ENCODE results near the gene LDB3.

- TF ChIP-seq, protein P1, sequence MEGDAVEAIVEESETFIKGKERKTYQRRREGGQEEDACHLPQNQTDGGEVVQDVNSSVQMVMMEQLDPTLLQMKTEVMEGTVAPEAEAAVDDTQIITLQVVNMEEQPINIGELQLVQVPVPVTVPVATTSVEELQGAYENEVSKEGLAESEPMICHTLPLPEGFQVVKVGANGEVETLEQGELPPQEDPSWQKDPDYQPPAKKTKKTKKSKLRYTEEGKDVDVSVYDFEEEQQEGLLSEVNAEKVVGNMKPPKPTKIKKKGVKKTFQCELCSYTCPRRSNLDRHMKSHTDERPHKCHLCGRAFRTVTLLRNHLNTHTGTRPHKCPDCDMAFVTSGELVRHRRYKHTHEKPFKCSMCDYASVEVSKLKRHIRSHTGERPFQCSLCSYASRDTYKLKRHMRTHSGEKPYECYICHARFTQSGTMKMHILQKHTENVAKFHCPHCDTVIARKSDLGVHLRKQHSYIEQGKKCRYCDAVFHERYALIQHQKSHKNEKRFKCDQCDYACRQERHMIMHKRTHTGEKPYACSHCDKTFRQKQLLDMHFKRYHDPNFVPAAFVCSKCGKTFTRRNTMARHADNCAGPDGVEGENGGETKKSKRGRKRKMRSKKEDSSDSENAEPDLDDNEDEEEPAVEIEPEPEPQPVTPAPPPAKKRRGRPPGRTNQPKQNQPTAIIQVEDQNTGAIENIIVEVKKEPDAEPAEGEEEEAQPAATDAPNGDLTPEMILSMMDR (IDR thresholded peaks at IDR 0.05 in 8 of 11, conservative IDR thresholded peaks at IDR 0.05 in 3 of 11), result peak; percentile 46 to 91 (median 86)
- TF ChIP-seq POLR2AphosphoS5 (IDR thresholded peaks at IDR 0.05), result peak; percentile 81 to 89 (median 85)
Measured at GRCh38 chr10:86710987-86711512, 42.7 kb downstream of the LDB3 start.

Measured in spleen (tissue), 7 donors.